ENCODE measurements around the gene NANS.
A peak's percentile ranks its signal among the peaks of the same experiment; 100 is the strongest.

The NANS gene

DNA sequence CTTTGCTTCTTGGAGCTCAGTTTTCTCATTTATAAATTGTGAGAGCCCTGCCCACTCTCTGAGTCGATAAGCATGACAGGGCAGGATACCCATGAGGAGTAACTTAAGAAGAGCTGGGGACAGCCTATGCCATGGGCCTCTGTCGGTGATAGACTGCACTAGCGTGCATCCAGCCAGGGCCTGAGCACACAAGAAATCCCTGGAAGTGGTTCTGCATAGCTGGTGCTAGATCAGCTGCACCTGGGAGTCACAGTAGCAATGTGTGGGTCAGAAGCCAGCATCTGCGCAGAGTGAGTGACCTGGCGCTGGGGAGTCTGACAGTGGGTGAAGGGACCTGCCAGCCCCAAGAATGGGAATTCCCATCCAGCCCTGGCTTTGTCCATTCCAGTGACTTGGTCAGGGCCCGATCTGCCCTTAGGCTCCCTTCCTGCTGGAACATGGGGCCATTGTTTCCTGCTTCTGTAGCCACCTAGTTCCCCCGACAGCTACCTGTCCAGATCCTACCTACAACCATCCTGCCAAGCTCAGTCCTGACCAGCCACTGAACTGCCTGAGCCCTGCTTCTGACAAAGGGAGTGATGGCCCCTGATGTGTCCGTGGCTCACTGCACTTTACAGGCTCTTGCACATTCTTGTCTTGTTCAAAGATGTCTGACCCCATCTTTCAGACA lies 35.9 kb upstream of the NANS start:
- Histone ChIP-seq H3K79me1 (ENCODE audit: low read depth, low read length) (peaks cover 1% of the 10 kb centered on the region), H2BK120ac (ENCODE audit: low read depth, low read length) (no peak overlapping the region), H4K8ac (ENCODE audit: low read depth, low read length) (no peak overlapping the region), H3K4me2 (ENCODE audit: insufficient read depth, low read length, poor library complexity, severe bottlenecking) (no peak overlapping the region), H3K36me3 (replicated peaks in 1 of 2; ENCODE audit: control insufficient read depth in 2 of 2, insufficient read depth in 2 of 2, low read length in 2 of 2) (peaks cover 12 to 53% of the 10 kb centered on the region in 2 donors), H2BK5ac (ENCODE audit: low read length) (no peak overlapping the region), H3K27me3 (ENCODE audit: control insufficient read depth in 3 of 3, insufficient read depth in 3 of 3, low read depth in 1 of 3, low read length in 3 of 3) (no peaks in the 10 kb centered on the region), H3K4ac (ENCODE audit: low read length) (no peak overlapping the region), H3K18ac (ENCODE audit: low read length) (no peak overlapping the region), H2AFZ (ENCODE audit: low read length) (no peak overlapping the region), H3K27ac (replicated peaks; ENCODE audit: low read length) (no peak overlapping the region), H2AK5ac (ENCODE audit: low read depth, low read length) (no peak overlapping the region), H4K91ac (ENCODE audit: low read depth, low read length, poor library complexity) (no peak overlapping the region), H3K23ac (ENCODE audit: low read depth, low read length, poor library complexity) (no peak overlapping the region), H3K14ac (ENCODE audit: low read length) (no peak overlapping the region), H3K9me3 (replicated peaks in 1 of 2; ENCODE audit: control insufficient read depth in 2 of 2, insufficient read depth in 1 of 2, low read depth in 1 of 2, low read length in 2 of 2) (peaks cover 0 to 4% of the 10 kb centered on the region in 2 donors), H2BK15ac (ENCODE audit: low read length) (no peak overlapping the region), H3K9ac (ENCODE audit: low read depth, low read length, poor library complexity) (no peak overlapping the region), H2BK12ac (ENCODE audit: low read length) (no peak overlapping the region), H3K4me3 (ENCODE audit: low read length in 2 of 2) (peak overlapping the region in 1 of 2 donors; percentile 20), H3K4me1 (ENCODE audit: control insufficient read depth in 2 of 2, insufficient read depth in 1 of 2, low read depth in 1 of 2, low read length in 2 of 2) (no peaks in the 10 kb centered on the region)
- WGBS, 2 donors (ENCODE audit: extremely low coverage in 2 of 2, insufficient read length in 2 of 2, insufficient replicate concordance in 1 of 2): no CpG with 5 or more reads among the region's 8 CpGs
- DNase-seq (ENCODE audit: low spot score): no peak

DNA sequence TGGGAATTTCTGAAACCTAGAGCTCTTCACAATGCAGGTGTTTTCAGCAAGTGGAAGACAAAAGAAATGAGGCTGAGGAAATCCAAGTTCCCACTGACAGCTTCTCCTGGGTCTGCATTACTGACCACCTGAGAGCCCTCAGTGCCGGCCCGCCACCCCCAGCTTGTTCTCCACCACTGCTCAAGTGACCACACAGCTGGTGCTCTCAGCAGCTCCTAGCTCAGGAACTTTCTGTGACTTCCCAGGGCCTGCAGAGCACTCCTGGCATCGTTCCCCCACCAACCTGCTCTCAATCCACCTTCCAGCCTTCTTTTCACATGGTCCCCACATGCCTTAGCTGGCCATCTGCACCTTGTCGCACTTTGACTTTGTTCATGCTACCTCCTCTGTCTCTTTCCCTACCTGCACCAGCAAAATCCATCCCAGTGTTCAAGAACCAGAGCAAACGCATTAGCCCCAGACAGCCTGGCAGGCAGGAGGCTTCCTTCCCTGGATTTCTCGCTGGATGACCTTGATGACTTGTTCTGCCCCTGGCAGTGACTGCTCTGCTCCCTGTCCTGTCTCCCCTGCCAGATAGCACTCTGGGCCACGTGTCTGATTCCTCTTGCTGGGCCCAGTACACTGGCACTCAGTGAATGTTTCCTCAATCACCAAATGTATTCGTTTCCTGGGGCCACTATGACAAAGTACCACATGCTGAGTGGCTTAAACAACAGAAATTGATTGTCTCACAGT lies 35.1 kb upstream of the NANS start:
- no CpG with 5 or more reads among the region's 8 CpGs for WGBS, 2 donors (ENCODE audit: extremely low coverage in 2 of 2, insufficient read length in 2 of 2, insufficient replicate concordance in 1 of 2)
- H2BK15ac ChIP-seq (ENCODE audit: low read length): no peak overlapping the region
- DNase-seq (ENCODE audit: low spot score): no peak

DNA sequence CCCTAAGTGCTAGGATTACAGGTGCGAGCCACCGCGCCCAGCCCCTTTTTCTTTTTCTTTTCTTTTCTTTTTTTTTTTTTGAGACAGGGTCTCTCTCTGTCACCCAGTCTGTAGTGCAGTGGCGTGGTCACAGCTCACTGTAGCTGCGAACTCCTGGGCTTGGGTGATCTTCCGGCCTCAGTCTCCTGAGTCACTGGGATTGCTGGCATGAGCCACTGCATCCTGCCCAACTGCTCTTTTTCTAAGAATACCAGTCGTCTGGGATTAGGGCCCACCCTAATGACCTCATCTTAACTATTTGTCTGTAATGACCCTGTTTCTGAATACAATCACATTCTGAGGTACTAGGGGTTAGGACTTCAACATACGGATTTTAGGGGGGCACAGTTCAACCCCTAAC lies 34.1 kb upstream of the NANS start:
- no peak overlapping the region for H3K14ac ChIP-seq (ENCODE audit: low read length)

More for the DNA sequence above, 35.1 kb upstream of the NANS start:
- H3K14ac ChIP-seq (ENCODE audit: low read length): no peak overlapping the region
- peaks cover 0 to 4% of the 10 kb centered on the region in 2 donors for H3K9me3 ChIP-seq (replicated peaks in 1 of 2; ENCODE audit: control insufficient read depth in 2 of 2, insufficient read depth in 1 of 2, low read depth in 1 of 2, low read length in 2 of 2)
- no peak overlapping the region for H3K4me2 ChIP-seq (ENCODE audit: insufficient read depth, low read length, poor library complexity, severe bottlenecking)
- no peak overlapping the region for H3K4ac ChIP-seq (ENCODE audit: low read length)
- H3K4me1 ChIP-seq (ENCODE audit: control insufficient read depth in 2 of 2, insufficient read depth in 1 of 2, low read depth in 1 of 2, low read length in 2 of 2): no peaks in the 10 kb centered on the region
- no peak overlapping the region for H3K9ac ChIP-seq (ENCODE audit: low read depth, low read length, poor library complexity)
- no peak overlapping the region for H3K18ac ChIP-seq (ENCODE audit: low read length)
- H2BK5ac ChIP-seq (ENCODE audit: low read length): no peak overlapping the region
- H3K79me1 ChIP-seq (ENCODE audit: low read depth, low read length): no peaks in the 10 kb centered on the region
- peaks cover 9 to 44% of the 10 kb centered on the region in 2 donors for H3K36me3 ChIP-seq (replicated peaks in 1 of 2; ENCODE audit: control insufficient read depth in 2 of 2, insufficient read depth in 2 of 2, low read length in 2 of 2)
- H3K23ac ChIP-seq (ENCODE audit: low read depth, low read length, poor library complexity): no peak overlapping the region
- no peak overlapping the region for H4K8ac ChIP-seq (ENCODE audit: low read depth, low read length)
- H4K91ac ChIP-seq (ENCODE audit: low read depth, low read length, poor library complexity): no peak overlapping the region
- H3K4me3 ChIP-seq (ENCODE audit: low read length in 2 of 2): no peak overlapping the region
- no peak overlapping the region for H2BK120ac ChIP-seq (ENCODE audit: low read depth, low read length)
- no peak overlapping the region for H3K27ac ChIP-seq (replicated peaks; ENCODE audit: low read length)
- no peaks in the 10 kb centered on the region for H3K27me3 ChIP-seq (ENCODE audit: control insufficient read depth in 3 of 3, insufficient read depth in 3 of 3, low read depth in 1 of 3, low read length in 3 of 3)
- H2BK12ac ChIP-seq (ENCODE audit: low read length): no peak overlapping the region
- H2AK5ac ChIP-seq (ENCODE audit: low read depth, low read length): no peak overlapping the region
- no peak overlapping the region for H2AFZ ChIP-seq (ENCODE audit: low read length)

DNA sequence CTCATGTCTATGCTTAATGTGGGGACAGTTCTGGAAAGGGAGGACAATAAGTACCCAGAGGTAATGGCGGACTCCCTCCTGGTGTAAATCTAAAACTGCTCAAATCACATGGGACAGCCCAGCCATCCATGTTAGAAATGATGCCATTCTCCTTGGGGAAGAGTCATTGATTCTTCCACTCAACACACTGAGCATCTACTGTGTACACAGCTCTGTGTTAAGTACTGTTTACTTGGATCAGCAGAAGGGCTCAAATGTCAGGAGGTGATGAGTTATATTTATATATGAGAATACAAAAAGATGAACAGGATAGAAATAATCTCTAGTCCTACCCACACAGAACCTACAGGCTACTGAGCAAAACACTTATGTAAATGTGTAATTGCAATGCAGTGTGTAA lies 31.8 kb upstream of the NANS start:
- H3K9me3 ChIP-seq (replicated peaks in 1 of 2; ENCODE audit: control insufficient read depth in 2 of 2, insufficient read depth in 1 of 2, low read depth in 1 of 2, low read length in 2 of 2): peaks cover 0 to 4% of the 10 kb centered on the region in 2 donors

More for the DNA sequence above, 34.1 kb upstream of the NANS start:
- DNase-seq (ENCODE audit: low spot score): no peak
- Histone ChIP-seq H3K4me2 (ENCODE audit: insufficient read depth, low read length, poor library complexity, severe bottlenecking) (no peak overlapping the region), H2AFZ (ENCODE audit: low read length) (no peak overlapping the region), H3K4me1 (ENCODE audit: control insufficient read depth in 2 of 2, insufficient read depth in 1 of 2, low read depth in 1 of 2, low read length in 2 of 2) (no peaks in the 10 kb centered on the region), H4K91ac (ENCODE audit: low read depth, low read length, poor library complexity) (no peak overlapping the region), H3K27ac (replicated peaks; ENCODE audit: low read length) (no peak overlapping the region), H2BK5ac (ENCODE audit: low read length) (no peak overlapping the region), H3K23ac (ENCODE audit: low read depth, low read length, poor library complexity) (no peak overlapping the region), H3K4ac (ENCODE audit: low read length) (no peak overlapping the region), H3K36me3 (replicated peaks in 1 of 2; ENCODE audit: control insufficient read depth in 2 of 2, insufficient read depth in 2 of 2, low read length in 2 of 2) (peaks cover 9 to 35% of the 10 kb centered on the region in 2 donors), H2BK120ac (ENCODE audit: low read depth, low read length) (no peak overlapping the region), H3K4me3 (ENCODE audit: low read length in 2 of 2) (no peak overlapping the region), H2AK5ac (ENCODE audit: low read depth, low read length) (no peak overlapping the region), H3K9ac (ENCODE audit: low read depth, low read length, poor library complexity) (no peak overlapping the region), H2BK12ac (ENCODE audit: low read length) (no peak overlapping the region), H3K18ac (ENCODE audit: low read length) (no peak overlapping the region), H2BK15ac (ENCODE audit: low read length) (no peak overlapping the region), H4K8ac (ENCODE audit: low read depth, low read length) (no peak overlapping the region), H3K9me3 (replicated peaks in 1 of 2; ENCODE audit: control insufficient read depth in 2 of 2, insufficient read depth in 1 of 2, low read depth in 1 of 2, low read length in 2 of 2) (peaks cover 0 to 4% of the 10 kb centered on the region in 2 donors), H3K27me3 (ENCODE audit: control insufficient read depth in 3 of 3, insufficient read depth in 3 of 3, low read depth in 1 of 3, low read length in 3 of 3) (no peaks in the 10 kb centered on the region), H3K79me1 (ENCODE audit: low read depth, low read length) (no peaks in the 10 kb centered on the region)
- WGBS, 2 donors (ENCODE audit: extremely low coverage in 2 of 2, insufficient read length in 2 of 2, insufficient replicate concordance in 1 of 2): no CpG with 5 or more reads among the region's 8 CpGs

More for the DNA sequence above, 31.8 kb upstream of the NANS start:
- no CpG with 5 or more reads among the region's 1 CpG for WGBS, 2 donors (ENCODE audit: extremely low coverage in 2 of 2, insufficient read length in 2 of 2, insufficient replicate concordance in 1 of 2)
- H3K79me1 ChIP-seq (ENCODE audit: low read depth, low read length): no peaks in the 10 kb centered on the region
- no peak overlapping the region for H2BK120ac ChIP-seq (ENCODE audit: low read depth, low read length)
- no peak overlapping the region for H3K9ac ChIP-seq (ENCODE audit: low read depth, low read length, poor library complexity)
- no peak overlapping the region for H2BK5ac ChIP-seq (ENCODE audit: low read length)
- no peak overlapping the region for H4K8ac ChIP-seq (ENCODE audit: low read depth, low read length)
- no peak overlapping the region for H2BK12ac ChIP-seq (ENCODE audit: low read length)
- H2AFZ ChIP-seq (ENCODE audit: low read length): no peak overlapping the region
- no peaks in the 10 kb centered on the region for H3K4me1 ChIP-seq (ENCODE audit: control insufficient read depth in 2 of 2, insufficient read depth in 1 of 2, low read depth in 1 of 2, low read length in 2 of 2)
- no peak for DNase-seq (ENCODE audit: low spot score)
- H3K23ac ChIP-seq (ENCODE audit: low read depth, low read length, poor library complexity): no peak overlapping the region
- peaks cover 1 to 13% of the 10 kb centered on the region in 2 donors for H3K36me3 ChIP-seq (replicated peaks in 1 of 2; ENCODE audit: control insufficient read depth in 2 of 2, insufficient read depth in 2 of 2, low read length in 2 of 2)
- no peak overlapping the region for H4K91ac ChIP-seq (ENCODE audit: low read depth, low read length, poor library complexity)
- H2AK5ac ChIP-seq (ENCODE audit: low read depth, low read length): no peak overlapping the region
- H3K27me3 ChIP-seq (ENCODE audit: control insufficient read depth in 3 of 3, insufficient read depth in 3 of 3, low read depth in 1 of 3, low read length in 3 of 3): no peaks in the 10 kb centered on the region
- no peak overlapping the region for H3K14ac ChIP-seq (ENCODE audit: low read length)
- no peak overlapping the region for H3K18ac ChIP-seq (ENCODE audit: low read length)
- H3K27ac ChIP-seq (replicated peaks; ENCODE audit: low read length): no peak overlapping the region
- no peak overlapping the region for H3K4ac ChIP-seq (ENCODE audit: low read length)
- H3K4me3 ChIP-seq (ENCODE audit: low read length in 2 of 2): no peak overlapping the region
- H3K4me2 ChIP-seq (ENCODE audit: insufficient read depth, low read length, poor library complexity, severe bottlenecking): no peak overlapping the region
- no peak overlapping the region for H2BK15ac ChIP-seq (ENCODE audit: low read length)
